GM21717 (cell line): ENCODE results near the gene REG1B.
"Not testable (repeated sequence)": the region's sequence is repeated elsewhere in the genome, so short reads cannot be mapped to it uniquely, and the experiment has no call there.

ENCODE experiments used
- ATAC-seq: cut with Tn5 transposase; IDR thresholded peaks from one replicate; pipeline ENCODE4 v1.9.1; 2021; ENCODE audit warnings: mild to moderate bottlenecking, moderate library complexity; ENCODE audit not compliant: unreplicated experiment

REG1B gene

DNA sequence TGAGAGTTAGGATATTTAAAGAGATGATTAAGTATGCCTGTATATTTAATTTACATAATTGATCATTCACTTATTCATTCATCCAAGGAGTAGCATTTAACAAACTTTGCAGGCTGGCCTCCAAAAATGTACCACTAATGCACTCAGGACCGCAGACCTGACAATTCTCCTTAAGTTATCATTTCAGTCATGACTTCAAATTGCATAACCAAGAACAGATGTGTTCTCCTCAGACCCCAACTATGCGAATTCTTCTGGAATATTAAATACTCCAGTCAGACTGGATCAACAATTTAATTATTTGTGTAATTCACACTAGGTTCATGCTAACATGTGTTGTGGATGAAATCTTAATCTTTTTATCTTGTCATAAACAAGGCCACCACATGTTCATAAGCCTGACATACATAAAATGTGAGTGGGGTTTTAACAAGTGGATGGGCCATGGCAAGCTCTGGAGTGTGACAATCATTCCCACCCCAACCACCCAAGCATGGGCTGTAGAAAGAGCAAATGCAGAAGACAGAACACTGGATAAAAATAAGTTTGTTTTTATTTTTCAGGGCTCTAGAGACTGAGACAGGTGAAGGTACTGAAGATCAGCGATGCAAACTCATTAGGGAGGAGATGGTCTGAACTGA lies 3.2 kb downstream of the REG1B start:
- no peak for ATAC-seq

DNA sequence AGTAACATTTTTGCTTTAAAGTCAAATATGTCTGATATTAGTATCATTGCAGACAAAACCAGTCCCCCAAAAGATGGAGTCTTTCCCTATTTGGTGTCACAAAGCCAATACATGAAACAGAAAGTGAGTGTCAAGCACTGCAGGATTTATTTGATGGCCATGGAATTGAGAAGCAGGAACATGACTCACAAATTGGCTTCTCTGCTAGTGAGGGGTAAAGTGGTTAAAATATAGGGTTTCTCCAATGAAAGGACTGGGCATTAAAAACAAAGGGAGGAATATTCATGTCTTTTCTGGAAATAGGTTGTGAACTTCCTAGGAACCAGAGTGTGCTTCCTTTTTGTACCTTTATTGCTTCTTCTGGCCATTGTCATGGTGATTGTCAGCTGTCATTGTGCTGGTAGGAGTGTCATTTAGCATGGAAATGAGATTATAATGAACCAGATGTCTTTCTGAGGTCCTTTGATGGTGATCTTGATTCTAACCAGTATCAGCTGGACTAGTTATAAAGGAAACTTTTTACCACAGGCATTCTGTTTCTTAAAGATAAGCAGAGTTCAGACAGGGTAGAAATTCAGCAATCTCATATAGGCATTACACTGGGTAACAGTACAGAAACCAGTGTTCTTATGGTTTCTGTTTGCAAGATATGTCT lies 4.1 kb downstream of the REG1B start:
- ATAC-seq: no peak

DNA sequence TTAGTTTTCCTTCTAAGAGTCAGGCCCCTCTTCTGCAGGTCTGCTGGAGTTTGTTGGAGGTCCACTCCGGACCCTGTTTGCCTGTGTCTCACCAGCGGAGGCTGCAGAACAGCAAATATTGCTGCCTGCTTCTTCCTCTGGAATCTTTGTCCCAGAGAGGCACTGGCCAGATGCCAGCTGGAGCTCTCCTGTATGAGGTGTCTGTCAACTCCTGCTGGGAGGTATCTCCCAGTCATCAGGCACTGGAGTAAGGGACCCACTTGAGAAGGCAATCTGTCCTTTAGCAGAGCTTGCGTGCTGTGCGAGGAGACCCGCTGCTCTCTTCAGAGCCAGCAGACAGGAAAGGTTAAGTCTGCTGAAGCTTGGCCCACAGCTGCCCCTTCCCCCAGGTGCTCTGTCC lies 4.8 kb downstream of the REG1B start:
- no peak for ATAC-seq

DNA sequence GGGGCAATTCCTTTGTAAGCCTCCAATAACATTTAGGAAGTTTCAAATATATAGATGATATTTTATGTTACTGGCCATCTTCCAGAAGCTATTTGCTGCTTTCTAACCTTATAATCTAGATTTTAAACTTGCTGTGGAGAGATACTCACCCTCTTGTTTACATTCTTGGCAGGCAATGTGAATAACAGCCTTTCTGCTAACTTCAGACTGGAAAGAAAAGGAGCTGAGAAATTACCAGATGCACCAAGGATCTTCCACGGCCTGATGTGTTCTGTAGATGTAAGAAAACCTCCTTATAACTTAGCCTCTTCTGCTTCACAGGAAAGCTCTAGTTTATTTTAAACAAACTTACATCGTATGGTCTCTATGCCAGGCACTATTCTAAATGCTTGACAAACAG lies 16.7 kb downstream of the REG1B start:
- no peak for ATAC-seq

DNA sequence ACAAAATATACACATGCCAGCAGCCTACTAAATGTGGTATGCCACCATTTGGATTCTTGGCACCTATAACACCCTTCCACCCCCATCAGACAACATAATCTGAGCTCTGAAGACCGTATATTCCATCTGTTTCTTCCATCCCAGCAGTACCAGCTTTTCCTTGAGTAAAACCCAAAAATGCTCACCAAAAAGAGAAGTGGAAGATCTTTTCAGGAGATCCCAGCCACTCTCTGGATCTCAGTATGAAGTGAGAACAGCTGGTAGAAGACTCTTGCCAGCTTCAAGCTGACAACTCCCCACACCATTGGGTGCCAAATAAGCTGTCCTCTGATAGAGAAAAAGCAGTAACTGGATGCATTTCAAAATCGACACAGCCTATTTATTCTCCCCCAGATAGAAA lies 22.6 kb downstream of the REG1B start:
- ATAC-seq: no peak

DNA sequence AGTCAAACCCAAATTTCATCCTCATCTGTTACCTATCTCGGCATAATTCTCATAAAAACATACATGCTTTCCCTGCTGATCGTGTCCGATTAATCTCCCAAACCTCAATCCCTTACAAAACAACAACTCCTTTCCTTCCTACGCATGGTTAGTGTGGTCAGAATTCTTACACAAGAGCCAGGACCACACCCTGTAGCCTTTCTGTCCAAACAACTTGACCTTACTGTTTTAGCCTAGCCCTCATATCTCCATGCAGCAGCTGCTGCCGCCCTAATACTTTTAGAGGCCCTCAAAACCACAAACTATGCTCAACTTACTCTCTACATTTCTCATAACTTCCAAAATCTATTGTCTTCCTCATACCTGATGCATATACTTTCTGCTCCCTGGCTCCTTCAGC lies 33.0 kb downstream of the REG1B start:
- ATAC-seq: not testable (repeated sequence)

DNA sequence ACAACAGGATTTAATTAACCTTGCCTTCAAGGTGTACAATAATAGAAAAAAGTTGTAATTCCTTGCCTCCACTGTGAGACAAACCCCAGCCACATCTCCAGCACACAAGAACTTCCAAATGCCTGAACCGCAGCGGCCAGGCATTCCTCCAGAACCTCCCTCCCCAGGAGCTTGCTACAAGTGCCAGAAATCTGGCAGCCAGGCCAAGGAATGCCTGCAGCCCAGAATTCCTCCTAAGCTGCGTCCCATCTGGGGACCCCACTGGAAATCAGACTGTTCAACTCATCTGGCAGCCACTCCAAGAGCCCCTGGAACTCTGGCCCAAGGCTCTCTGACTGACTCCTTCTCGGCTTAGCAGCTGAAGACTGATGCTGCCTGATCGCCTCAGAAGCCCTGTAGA lies 34.3 kb downstream of the REG1B start:
- not testable (repeated sequence) for ATAC-seq

DNA sequence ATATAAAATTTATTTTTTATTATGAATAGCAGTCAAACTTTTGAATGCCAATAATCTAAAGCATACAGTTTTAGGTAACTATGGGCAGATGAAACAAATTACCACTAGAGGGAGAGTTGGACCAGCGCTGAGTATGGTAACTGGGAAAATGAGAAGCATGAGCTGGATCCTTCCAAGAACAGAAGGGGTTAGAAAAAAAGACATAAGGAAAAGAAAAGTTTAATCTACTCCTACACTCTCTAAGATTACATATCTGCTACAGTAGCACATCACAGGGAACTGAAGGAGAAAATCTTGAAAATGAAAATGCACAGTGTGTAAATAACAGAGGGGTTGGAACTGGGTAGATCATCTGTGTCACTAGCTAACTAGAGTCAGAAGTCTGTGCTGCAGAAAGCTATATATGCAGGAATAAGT lies 46.8 kb downstream of the REG1B start:
- ATAC-seq: no peak

DNA sequence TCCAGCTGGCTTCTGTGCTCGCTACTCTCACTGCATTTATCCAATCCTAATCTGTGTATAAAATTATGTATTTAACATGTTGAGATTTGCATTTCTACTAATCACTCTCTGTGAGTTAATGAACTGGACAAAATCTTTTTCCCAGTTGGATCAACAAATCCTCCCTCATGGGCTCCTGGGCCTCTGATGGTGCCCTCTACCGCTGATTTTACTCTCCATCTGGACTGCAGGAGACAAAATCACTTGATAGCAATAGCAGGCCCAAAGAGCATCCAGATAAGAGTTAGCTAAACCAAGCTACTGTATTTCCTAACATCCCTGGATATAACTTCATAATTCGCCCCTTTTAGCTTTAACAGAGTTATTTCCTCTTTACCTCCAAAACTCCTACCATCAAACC lies 47.8 kb downstream of the REG1B start:
- ATAC-seq: no peak
